ENCODE measurements around the gene HOXB3.
"Not testable (repeated sequence)": the region's sequence is repeated elsewhere in the genome, so short reads cannot be mapped to it uniquely, and the experiment has no call there.

The HOXB3 gene

DNA sequence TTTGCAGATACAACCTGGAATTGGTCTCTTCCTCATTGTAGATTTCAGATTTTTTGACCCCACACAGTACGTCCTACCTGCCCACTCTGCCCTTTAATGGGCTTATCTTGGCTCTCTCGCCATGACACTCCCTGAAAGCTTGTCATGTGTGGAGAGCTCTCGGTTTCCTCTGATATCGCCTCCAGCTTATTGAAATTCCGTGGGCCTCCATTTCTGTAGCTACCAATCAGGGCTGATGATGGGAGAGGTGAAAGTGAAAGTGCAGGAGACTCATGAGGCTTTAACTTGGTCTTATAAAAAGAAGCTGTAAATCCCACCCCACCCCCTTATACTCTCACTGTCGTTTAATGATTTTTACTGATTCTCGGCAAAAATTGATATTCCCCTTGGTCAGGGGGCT lies 76.9 kb downstream of the HOXB3 start:
- Histone ChIP-seq H3K27ac (ENCODE audit: low read depth, low read length, severe bottlenecking) (peak overlapping the region; percentile 43), H3K36me3 (ENCODE audit: control insufficient read depth, insufficient read depth, low read length) (no peaks in the 10 kb centered on the region), H3K4me1 (ENCODE audit: control insufficient read depth, insufficient read depth, low read length, poor library complexity, severe bottlenecking) (peaks cover 6% of the 10 kb centered on the region), H3K9me3 (ENCODE audit: control insufficient read depth, low read length) (no peaks in the 10 kb centered on the region), H3K4me3 (ENCODE audit: extremely low read depth, insufficient read depth, low read length, poor library complexity, severe bottlenecking) (no peak overlapping the region)
- WGBS, 2 experiments (ENCODE audit: insufficient coverage in 2 of 2) = 83 to 88% methylated on average over 4 to 6 of the region's 7 CpGs

DNA sequence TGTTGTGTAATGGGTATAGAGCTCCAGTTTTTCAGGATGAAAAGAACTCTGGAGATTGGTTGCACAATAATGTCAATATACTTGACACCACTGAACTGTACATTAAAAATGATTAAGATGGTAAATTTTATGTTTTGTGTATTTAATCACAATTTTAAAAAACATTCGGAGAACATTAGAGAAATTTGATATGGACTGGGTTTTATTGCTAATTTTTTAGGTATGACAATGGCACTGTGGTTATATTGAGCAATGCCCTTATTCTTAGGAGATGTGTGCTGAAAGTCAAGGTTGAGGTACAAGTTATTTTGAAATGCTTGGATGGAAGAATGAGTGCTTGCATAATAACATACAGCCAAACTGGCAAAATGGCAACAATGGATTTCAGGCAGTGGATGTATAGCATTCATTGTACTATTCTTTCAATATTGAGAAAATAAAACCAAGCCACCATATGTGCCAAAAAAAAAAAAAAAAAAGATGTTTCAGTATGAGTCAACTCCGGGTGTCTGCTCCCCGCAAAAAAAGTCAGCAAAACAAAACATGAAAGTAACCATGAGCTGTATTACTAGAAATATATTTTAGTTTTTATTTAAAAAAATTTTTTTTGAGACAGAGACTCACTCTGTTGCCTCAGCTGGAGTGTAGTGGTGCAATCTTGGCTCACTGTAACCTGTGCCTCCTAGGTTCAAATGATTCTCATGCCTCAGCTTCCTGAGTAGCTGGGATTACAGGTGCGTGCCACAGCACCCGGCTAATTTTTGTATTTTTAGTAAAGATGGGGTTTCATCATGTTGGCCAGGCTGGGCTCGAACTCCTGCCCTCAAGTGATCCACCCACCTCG lies 79.1 kb downstream of the HOXB3 start:
- H3K9me3 ChIP-seq (ENCODE audit: control insufficient read depth, low read length) = no peaks in the 10 kb centered on the region
- no peaks in the 10 kb centered on the region for H3K36me3 ChIP-seq (ENCODE audit: control insufficient read depth, insufficient read depth, low read length)
- no peak overlapping the region for H3K27ac ChIP-seq (ENCODE audit: low read depth, low read length, severe bottlenecking)
- WGBS, 2 experiments (ENCODE audit: insufficient coverage in 2 of 2) = 89 to 92% methylated on average over 4 of the region's 7 CpGs
- H3K4me3 ChIP-seq (ENCODE audit: extremely low read depth, insufficient read depth, low read length, poor library complexity, severe bottlenecking) = no peak overlapping the region
- H3K4me1 ChIP-seq (ENCODE audit: control insufficient read depth, insufficient read depth, low read length, poor library complexity, severe bottlenecking) = peaks cover 21% of the 10 kb centered on the region

DNA sequence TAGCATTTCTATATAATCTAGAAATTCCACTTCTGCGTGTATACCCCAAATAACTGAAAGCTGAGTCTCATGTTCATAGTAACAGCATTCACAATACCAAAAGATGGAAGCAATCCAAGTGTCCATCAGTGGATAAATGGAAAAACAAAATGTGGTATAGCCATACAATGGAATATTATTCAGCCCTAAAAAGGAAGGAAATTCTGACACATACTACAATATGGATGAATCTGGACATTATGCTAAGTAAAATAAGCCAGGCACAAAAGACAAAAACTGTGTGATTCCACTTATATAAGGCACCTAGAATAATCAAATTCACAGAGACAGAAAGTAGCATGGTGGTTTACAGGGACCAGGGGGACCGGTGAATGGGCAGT lies 79.7 kb downstream of the HOXB3 start:
- H3K9me3 ChIP-seq (ENCODE audit: control insufficient read depth, low read length) = no peaks in the 10 kb centered on the region
- WGBS, 2 experiments (ENCODE audit: insufficient coverage in 2 of 2) = 100% methylated on average over 1 of the region's 2 CpGs; no CpG with 5 or more reads in 1 of the 2 experiments
- no peaks in the 10 kb centered on the region for H3K36me3 ChIP-seq (ENCODE audit: control insufficient read depth, insufficient read depth, low read length)
- no peak overlapping the region for H3K4me3 ChIP-seq (ENCODE audit: extremely low read depth, insufficient read depth, low read length, poor library complexity, severe bottlenecking)
- peaks cover 27% of the 10 kb centered on the region for H3K4me1 ChIP-seq (ENCODE audit: control insufficient read depth, insufficient read depth, low read length, poor library complexity, severe bottlenecking)
- no peak overlapping the region for H3K27ac ChIP-seq (ENCODE audit: low read depth, low read length, severe bottlenecking)

DNA sequence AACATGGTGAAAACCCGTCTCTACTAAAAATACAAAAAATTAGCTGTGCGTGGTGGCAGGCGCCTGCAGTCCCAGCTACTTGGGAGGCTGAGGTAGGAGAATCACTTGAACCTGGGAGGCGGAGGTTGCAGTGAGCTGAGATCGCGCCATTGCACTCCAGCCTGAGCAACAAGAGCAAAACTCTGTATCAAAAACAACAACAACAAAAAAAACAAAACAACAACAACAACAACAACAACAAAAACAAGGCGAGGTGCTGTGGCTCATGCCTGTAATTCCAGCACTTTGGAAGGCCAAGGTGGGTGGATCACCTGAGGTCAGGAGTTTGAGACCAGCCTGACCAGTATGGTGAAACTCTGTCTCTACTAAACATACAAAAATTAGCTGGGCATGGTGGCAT lies 80.3 kb downstream of the HOXB3 start:
- not testable (repeated sequence) for H3K27ac ChIP-seq (ENCODE audit: low read depth, low read length, severe bottlenecking); H3K36me3 ChIP-seq (ENCODE audit: control insufficient read depth, insufficient read depth, low read length); H3K9me3 ChIP-seq (ENCODE audit: control insufficient read depth, low read length); H3K4me3 ChIP-seq (ENCODE audit: extremely low read depth, insufficient read depth, low read length, poor library complexity, severe bottlenecking)
- WGBS, 2 experiments (ENCODE audit: insufficient coverage in 2 of 2) = 80 to 100% methylated on average over 1 of the region's 7 CpGs
- peaks cover 28% of the 10 kb centered on the region for H3K4me1 ChIP-seq (ENCODE audit: control insufficient read depth, insufficient read depth, low read length, poor library complexity, severe bottlenecking)

DNA sequence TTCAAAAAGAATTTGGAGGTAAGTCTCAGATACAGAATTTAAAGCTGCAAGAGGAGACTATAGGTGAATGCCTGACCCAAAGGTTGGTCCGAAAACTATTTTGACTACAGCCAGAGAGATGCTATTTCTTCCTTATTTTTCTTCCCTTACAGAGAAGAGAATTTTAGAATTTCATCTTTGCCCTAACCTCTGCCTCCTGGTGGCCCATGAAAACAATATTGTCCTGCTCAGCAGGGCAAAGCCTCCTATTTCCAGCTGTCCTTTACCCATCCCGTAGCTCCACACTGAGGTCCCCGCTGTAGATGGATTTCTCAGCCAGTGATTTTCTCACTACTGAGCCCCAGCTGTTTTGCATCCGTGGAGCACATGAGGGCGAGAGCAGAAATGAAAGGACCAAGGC lies 83.8 kb downstream of the HOXB3 start:
- Histone ChIP-seq H3K36me3 (ENCODE audit: control insufficient read depth, insufficient read depth, low read length) (no peaks in the 10 kb centered on the region), H3K4me1 (ENCODE audit: control insufficient read depth, insufficient read depth, low read length, poor library complexity, severe bottlenecking) (peaks cover 33% of the 10 kb centered on the region), H3K4me3 (ENCODE audit: extremely low read depth, insufficient read depth, low read length, poor library complexity, severe bottlenecking) (no peak overlapping the region), H3K27ac (ENCODE audit: low read depth, low read length, severe bottlenecking) (peak overlapping the region; percentile 11), H3K9me3 (ENCODE audit: control insufficient read depth, low read length) (no peaks in the 10 kb centered on the region)
- 79 to 89% methylated on average over 4 to 5 of the region's 5 CpGs for WGBS, 2 experiments (ENCODE audit: insufficient coverage in 2 of 2)

DNA sequence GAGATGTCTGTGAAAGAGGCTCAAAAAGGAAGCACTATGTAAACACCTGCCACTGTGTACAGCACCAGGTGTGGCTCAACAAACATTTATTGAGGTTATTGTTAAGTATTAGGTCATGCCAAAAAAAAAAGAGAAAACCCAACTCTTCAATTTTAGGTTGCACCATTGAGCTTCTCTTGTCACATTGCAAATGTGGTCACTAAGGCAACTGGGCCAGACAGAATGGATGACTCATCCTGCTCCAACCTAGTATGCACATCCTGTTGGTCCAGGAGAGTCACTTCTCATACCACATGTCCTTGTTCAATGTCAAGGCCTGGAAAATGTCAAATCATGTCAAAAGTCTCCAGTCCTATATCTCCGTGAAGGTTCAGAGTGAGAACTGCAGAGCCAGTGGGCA lies 84.3 kb downstream of the HOXB3 start:
- 57 to 83% methylated on average over 1 of the region's 1 CpG for WGBS, 2 experiments (ENCODE audit: insufficient coverage in 2 of 2)
- no peaks in the 10 kb centered on the region for H3K36me3 ChIP-seq (ENCODE audit: control insufficient read depth, insufficient read depth, low read length)
- no peaks in the 10 kb centered on the region for H3K9me3 ChIP-seq (ENCODE audit: control insufficient read depth, low read length)
- H3K4me1 ChIP-seq (ENCODE audit: control insufficient read depth, insufficient read depth, low read length, poor library complexity, severe bottlenecking) = peaks cover 33% of the 10 kb centered on the region
- H3K27ac ChIP-seq (ENCODE audit: low read depth, low read length, severe bottlenecking) = peak overlapping the region; percentile 23
- no peak overlapping the region for H3K4me3 ChIP-seq (ENCODE audit: extremely low read depth, insufficient read depth, low read length, poor library complexity, severe bottlenecking)

DNA sequence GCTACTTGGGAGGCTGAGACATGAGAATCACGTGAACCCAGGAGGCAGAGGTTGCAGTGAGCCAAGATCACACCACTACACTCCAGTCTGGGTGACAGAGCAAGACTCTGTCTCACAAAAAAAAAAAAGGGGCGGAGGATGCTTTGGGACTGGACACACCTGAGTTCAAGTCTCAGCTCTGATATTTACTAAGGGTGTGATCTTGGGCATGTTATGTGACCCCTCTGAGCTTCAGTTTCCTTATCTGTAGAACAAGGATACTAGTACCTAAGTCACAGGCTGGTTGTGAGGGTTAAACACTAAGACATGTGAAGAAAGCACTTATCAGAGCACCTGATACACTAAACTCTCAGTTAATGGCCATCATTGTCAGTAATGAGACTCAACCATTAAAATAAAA lies 85.1 kb downstream of the HOXB3 start:
- no peak overlapping the region for H3K27ac ChIP-seq (ENCODE audit: low read depth, low read length, severe bottlenecking)
- H3K36me3 ChIP-seq (ENCODE audit: control insufficient read depth, insufficient read depth, low read length) = no peaks in the 10 kb centered on the region
- no peaks in the 10 kb centered on the region for H3K9me3 ChIP-seq (ENCODE audit: control insufficient read depth, low read length)
- no peak overlapping the region for H3K4me3 ChIP-seq (ENCODE audit: extremely low read depth, insufficient read depth, low read length, poor library complexity, severe bottlenecking)
- H3K4me1 ChIP-seq (ENCODE audit: control insufficient read depth, insufficient read depth, low read length, poor library complexity, severe bottlenecking) = peaks cover 39% of the 10 kb centered on the region
- 100% methylated on average over 1 of the region's 2 CpGs; no CpG with 5 or more reads in 1 of the 2 experiments for WGBS, 2 experiments (ENCODE audit: insufficient coverage in 2 of 2)

DNA sequence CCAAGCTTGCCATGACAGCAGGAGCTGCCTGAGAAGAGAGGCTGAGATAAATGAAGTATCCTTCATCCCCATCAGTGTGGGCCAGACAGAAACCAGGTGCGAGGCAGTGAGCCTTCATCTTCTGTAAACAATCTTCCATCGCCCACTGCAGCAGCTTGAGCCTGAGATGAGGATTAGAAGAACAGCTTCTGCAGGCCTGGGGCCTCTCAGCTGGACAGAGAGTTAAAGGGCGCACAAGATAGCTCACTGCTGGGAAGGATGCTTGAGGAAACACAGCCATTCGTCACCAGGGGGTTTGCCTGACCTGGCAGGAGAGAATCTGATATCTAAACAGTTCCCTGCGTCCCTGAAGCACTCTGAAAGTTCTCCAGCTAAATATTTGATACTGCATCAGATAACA lies 86.3 kb downstream of the HOXB3 start:
- Histone ChIP-seq H3K4me3 (ENCODE audit: extremely low read depth, insufficient read depth, low read length, poor library complexity, severe bottlenecking) (no peak overlapping the region), H3K4me1 (ENCODE audit: control insufficient read depth, insufficient read depth, low read length, poor library complexity, severe bottlenecking) (peaks cover 49% of the 10 kb centered on the region), H3K27ac (ENCODE audit: low read depth, low read length, severe bottlenecking) (peak overlapping the region; percentile 57), H3K36me3 (ENCODE audit: control insufficient read depth, insufficient read depth, low read length) (no peaks in the 10 kb centered on the region), H3K9me3 (ENCODE audit: control insufficient read depth, low read length) (no peaks in the 10 kb centered on the region)
- WGBS, 2 experiments (ENCODE audit: insufficient coverage in 2 of 2) = 44 to 54% methylated on average over 2 to 5 of the region's 5 CpGs

DNA sequence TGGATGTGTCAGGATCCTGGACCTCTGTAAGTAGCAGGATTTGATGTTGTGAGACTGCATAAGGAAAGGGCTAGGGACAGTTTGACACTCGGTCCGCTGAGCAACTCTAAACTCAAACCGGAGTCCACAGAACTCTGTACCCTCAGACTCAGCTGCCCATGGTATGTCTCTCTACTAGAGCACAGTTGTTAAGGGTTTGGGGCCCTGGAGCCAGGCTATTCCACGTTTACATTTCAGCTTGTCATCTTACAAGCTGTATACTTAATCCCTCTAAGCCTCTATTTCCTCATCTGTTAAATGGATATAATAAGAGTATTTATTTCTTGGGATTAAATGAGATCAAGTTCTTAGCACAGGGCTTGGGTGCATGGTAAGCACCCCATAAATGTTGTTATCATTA lies 87.1 kb downstream of the HOXB3 start:
- H3K27ac ChIP-seq (ENCODE audit: low read depth, low read length, severe bottlenecking) = no peak overlapping the region

DNA sequence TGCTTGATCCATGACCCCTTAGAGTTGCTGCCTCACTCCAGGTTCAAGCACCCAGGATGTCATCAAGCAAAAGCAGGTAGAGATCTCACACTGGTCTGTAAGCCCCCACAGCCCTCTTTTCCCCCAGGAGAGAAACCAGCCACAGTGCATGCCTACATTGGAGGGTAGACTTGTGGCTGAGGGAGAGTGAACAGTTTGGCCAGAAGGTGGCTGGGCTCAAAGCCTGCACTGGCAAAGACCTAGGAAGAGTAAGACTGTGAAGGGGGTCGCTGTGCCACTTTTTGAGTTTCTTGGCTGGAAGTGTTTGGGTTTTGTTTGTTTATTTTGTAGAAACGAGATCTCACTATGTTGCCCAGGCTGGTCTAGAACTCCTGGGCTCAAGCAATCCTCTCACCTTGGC lies 87.7 kb downstream of the HOXB3 start:
- Histone ChIP-seq H3K27ac (ENCODE audit: low read depth, low read length, severe bottlenecking) (no peak overlapping the region), H3K9me3 (ENCODE audit: control insufficient read depth, low read length) (no peaks in the 10 kb centered on the region), H3K4me1 (ENCODE audit: control insufficient read depth, insufficient read depth, low read length, poor library complexity, severe bottlenecking) (peaks cover 61% of the 10 kb centered on the region), H3K4me3 (ENCODE audit: extremely low read depth, insufficient read depth, low read length, poor library complexity, severe bottlenecking) (no peak overlapping the region), H3K36me3 (ENCODE audit: control insufficient read depth, insufficient read depth, low read length) (no peaks in the 10 kb centered on the region)
- 80 to 89% methylated on average over 2 of the region's 2 CpGs for WGBS, 2 experiments (ENCODE audit: insufficient coverage in 2 of 2)

More for the DNA sequence above, 87.1 kb downstream of the HOXB3 start:
- Histone ChIP-seq H3K4me1 (ENCODE audit: control insufficient read depth, insufficient read depth, low read length, poor library complexity, severe bottlenecking) (peaks cover 57% of the 10 kb centered on the region), H3K9me3 (ENCODE audit: control insufficient read depth, low read length) (no peaks in the 10 kb centered on the region), H3K4me3 (ENCODE audit: extremely low read depth, insufficient read depth, low read length, poor library complexity, severe bottlenecking) (no peak overlapping the region), H3K36me3 (ENCODE audit: control insufficient read depth, insufficient read depth, low read length) (no peaks in the 10 kb centered on the region)
- WGBS, 2 experiments (ENCODE audit: insufficient coverage in 2 of 2) = 96 to 100% methylated on average over 2 to 3 of the region's 4 CpGs

Measured in mesodermal cell (in vitro differentiated cells).